PC-3 (cell line): Measurements from ENCODE around the gene COL21A1. TPM values are rescaled to one million over a fixed set of nuclear protein-coding genes. Genes with fewer than 3 reads are reported as not detected.

Experiments
- ATAC-seq: fragments of 200-7000 bp; cut with Tn5 transposase; 2 replicates; pipeline ENCODE4 v1.9.1; 2020; ENCODE audit warnings: mild to moderate bottlenecking, moderate library complexity
- BruUV-seq: library from RNA; stranded (reverse); fragments of 400-500 nt; replicated peaks from 2 replicates; lab custom pipeline; 2021; lab: Mats Ljungman, UMichigan
- CTCF ChIA-PET: fragments of 300-600 bp; sonication (Branson Sonifier 250); formaldehyde crosslinking; loops from one replicate; lab custom pipeline; 2022; ENCODE audit warnings: antibody characterized with exemption; lab: Charles Lee
- POLR2A ChIA-PET: fragments of 300-600 bp; sonication (Branson Sonifier 250); formaldehyde crosslinking; loops from one replicate; lab custom pipeline; 2022; ENCODE audit warnings: antibody characterized with exemption; ENCODE audit not compliant: unreplicated experiment; lab: Charles Lee
- DNase-seq: peaks from one replicate; pipeline ENCODE4 v3.0.0-alpha.2; 2015
- H2AFZ ChIP-seq: fragments of 300-600 bp; sonication (generic); 2 replicates; pipeline ENCODE4 v1.6.0; 2016; ENCODE audit warnings: antibody characterized with exemption, low read length
- H3F3A ChIP-seq: fragments of 300-600 bp; sonication (generic); one replicate; pipeline ENCODE4 v1.6.0; 2017; ENCODE audit warnings: antibody characterized with exemption, low read length, control low read depth, mild to moderate bottlenecking; ENCODE audit not compliant: unreplicated experiment
- H3K27ac ChIP-seq: fragments of 300-600 bp; sonication (generic); 2 replicates; pipeline ENCODE4 v1.5.1; 2016; ENCODE audit warnings: mild to moderate bottlenecking, low read length
- H3K27me3 ChIP-seq: fragments of 300-600 bp; sonication (generic); 2 replicates; pipeline ENCODE4 v1.6.1; 2016; ENCODE audit warnings: low read length, mixed read lengths
- H3K36me3 ChIP-seq: fragments of 300-600 bp; sonication (generic); 2 replicates; pipeline ENCODE4 v1.6.1; 2016; ENCODE audit warnings: low read depth, mixed run types, low read length, mixed read lengths
- H3K4me1 ChIP-seq: fragments of 300-600 bp; sonication (generic); 2 replicates; pipeline ENCODE4 v1.5.1; 2016; ENCODE audit warnings: low read length; ENCODE audit not compliant: insufficient read depth
- H3K4me2 ChIP-seq: fragments of 300-600 bp; sonication (generic); 2 replicates; pipeline ENCODE4 v1.6.0; 2016; ENCODE audit warnings: low read length
- H3K4me3 ChIP-seq: fragments of 300-600 bp; sonication (generic); 2 replicates; pipeline ENCODE4 v1.5.1; 2016; ENCODE audit warnings: mild to moderate bottlenecking, low read length, mixed read lengths
- H3K79me2 ChIP-seq: fragments of 300-600 bp; sonication (generic); 2 replicates; pipeline ENCODE4 v1.6.1; 2017; ENCODE audit warnings: low read length, mixed read lengths
- H3K9ac ChIP-seq: fragments of 300-600 bp; sonication (generic); 2 replicates; pipeline ENCODE4 v1.6.0; 2016; ENCODE audit warnings: mild to moderate bottlenecking, low read length
- H3K9me2 ChIP-seq: fragments of 300-600 bp; sonication (generic); replicated peaks from 2 replicates; pipeline ENCODE4 v1.6.1; 2016; ENCODE audit warnings: mixed run types, low read length, mixed read lengths
- H3K9me3 ChIP-seq: fragments of 300-600 bp; sonication (generic); 2 replicates; pipeline ENCODE4 v1.6.1; 2016; ENCODE audit warnings: low read length, mixed read lengths
- H4K20me1 ChIP-seq: fragments of 300-600 bp; sonication (generic); 2 replicates; pipeline ENCODE4 v1.6.1; 2016; ENCODE audit warnings: low read length, mixed read lengths
- CTCF ChIP-seq: fragments of 300-600 bp; sonication (generic); conservative IDR thresholded peaks from 2 replicates; pipeline ENCODE4 v1.5.1; 2017; ENCODE audit warnings: antibody characterized with exemption, low read depth, mild to moderate bottlenecking, low read length
- EZH2 ChIP-seq: fragments of 300-600 bp; sonication (generic); IDR thresholded peaks from one replicate; pipeline ENCODE4 v1.6.1; 2017; ENCODE audit warnings: antibody characterized with exemption, mild to moderate bottlenecking, low read length; ENCODE audit not compliant: unreplicated experiment
- EZH2phosphoT487 ChIP-seq: fragments of 300-600 bp; sonication (generic); IDR thresholded peaks from 2 replicates; pipeline ENCODE4 v1.6.1; 2018; ENCODE audit warnings: mild to moderate bottlenecking, antibody characterized with exemption, low read length, borderline replicate concordance
- intact Hi-C: fragments of 100-400 bp; cut with micrococcal nuclease; formaldehyde crosslinking; loops from 2 replicates; pipeline ENCODE4 v1.9.0; 2023
- total RNA-seq: library from RNA; depleted of rRNA; stranded (reverse); fragments of >200 nt; gene quantifications from 2 replicates; pipeline ENCODE4 v1.2.3, GENCODE V29; 2014

Gene COL21A1
- total RNA-seq, 1 experiment from 2014 or later, result 1.0 TPM

GRCh38 chr6:56220078-56220477 lies 27.3 kb downstream of the COL21A1 start:
- H3K4me2 ChIP-seq, result 0 out of 2 replicates have a peak overlapping the region, but pooled peaks have one; percentile 1
- no peaks in the 10 kb centered on the region for H3K79me2 ChIP-seq
- H3K4me3 ChIP-seq, result no peak overlapping the region
- CTCF ChIA-PET, result no interaction called here
- no peak overlapping the region for H2AFZ ChIP-seq
- H3K4me1 ChIP-seq, result peaks cover 46% of the 10 kb centered on the region
- peak overlapping the region; percentile 18; the same call in 1 of the 2 replicates for H3K27ac ChIP-seq
- POLR2A ChIA-PET, result no interaction called here
- DNase-seq (peak; percentile 82), ATAC-seq (peak; percentile 49)
- no peaks in the 10 kb centered on the region for H3K9me3 ChIP-seq
- H4K20me1 ChIP-seq, result no peaks in the 10 kb centered on the region
- TF ChIP-seq CTCF, result no peak
- no peak for TF ChIP-seq EZH2phosphoT487
- TF ChIP-seq EZH2, result no peak
- intact Hi-C loops, result loop anchor here (5.0 kb wide), 1 partner anchor 53 kb away; no protein-coding TSS in a partner anchor
- H3K36me3 ChIP-seq, result no peaks in the 10 kb centered on the region
- no peaks in the 10 kb centered on the region for H3K9me2 ChIP-seq
- peaks cover 10% of the 10 kb centered on the region for H3F3A ChIP-seq
- no TSS peak for BruUV-seq
- no peak overlapping the region for H3K9ac ChIP-seq
- no peaks in the 10 kb centered on the region for H3K27me3 ChIP-seq

- BruUV-seq, result no TSS peak
- Histone ChIP-seq H3K4me2 (no peak overlapping the region), H3K36me3 (no peaks in the 10 kb centered on the region), H3K4me1 (peaks cover 2% of the 10 kb centered on the region), H3K9ac (no peak overlapping the region), H3K9me2 (0 out of 2 replicates have a peak, but pooled peaks cover 3% of the 10 kb centered on the region), H3K79me2 (no peaks in the 10 kb centered on the region), H3K27me3 (no peaks in the 10 kb centered on the region), H3K9me3 (no peaks in the 10 kb centered on the region), H4K20me1 (no peaks in the 10 kb centered on the region), H2AFZ (no peak overlapping the region), H3K27ac (no peak overlapping the region), H3K4me3 (no peak overlapping the region), H3F3A (no peaks in the 10 kb centered on the region)
- intact Hi-C loops, result no loop called here
- TF ChIP-seq EZH2, result no peak
- TF ChIP-seq CTCF, result no peak
- TF ChIP-seq EZH2phosphoT487, result no peak
- ATAC-seq, result no peak
- POLR2A ChIA-PET, result no interaction called here
- CTCF ChIA-PET, result interaction anchor here (0.6 kb wide), 1 partner anchor 938 kb away, joined by 3 read pairs; no protein-coding TSS in a partner anchor
- no peak for DNase-seq
Measured at GRCh38 chr6:56214703-56215101, 32.7 kb downstream of the COL21A1 start.

- ATAC-seq, result no peak
- POLR2A ChIA-PET, result no interaction called here
Measured at GRCh38 chr6:56214041-56214702, 33.2 kb downstream of the COL21A1 start.

More at GRCh38 chr6:56214041-56214702, 33.2 kb downstream of the COL21A1 start:
- CTCF ChIA-PET, result interaction anchor here (0.6 kb wide), 1 partner anchor 937 kb away, joined by 3 read pairs; no protein-coding TSS in a partner anchor
- Histone ChIP-seq H3K27ac (no peak overlapping the region), H2AFZ (no peak overlapping the region), H3K36me3 (no peaks in the 10 kb centered on the region), H3K9ac (no peak overlapping the region), H3K4me2 (no peak overlapping the region), H3K4me1 (no peaks in the 10 kb centered on the region), H3K9me3 (no peaks in the 10 kb centered on the region), H4K20me1 (no peaks in the 10 kb centered on the region), H3K27me3 (no peaks in the 10 kb centered on the region), H3K79me2 (no peaks in the 10 kb centered on the region), H3F3A (no peaks in the 10 kb centered on the region), H3K9me2 (0 out of 2 replicates have a peak, but pooled peaks cover 3% of the 10 kb centered on the region), H3K4me3 (no peak overlapping the region)
- BruUV-seq, result no TSS peak
- intact Hi-C loops, result no loop called here
- TF ChIP-seq EZH2 (no peak), CTCF (no peak), EZH2phosphoT487 (no peak)
- DNase-seq, result no peak
